ENCODE data around the gene COL23A1.

GRCh38 chr5:178421128-178421527, 169.1 kb downstream of the COL23A1 start:
- TF ChIP-seq POLR2A (IDR thresholded peaks at IDR 0.05): no peak
- TF ChIP-seq, protein P1, sequence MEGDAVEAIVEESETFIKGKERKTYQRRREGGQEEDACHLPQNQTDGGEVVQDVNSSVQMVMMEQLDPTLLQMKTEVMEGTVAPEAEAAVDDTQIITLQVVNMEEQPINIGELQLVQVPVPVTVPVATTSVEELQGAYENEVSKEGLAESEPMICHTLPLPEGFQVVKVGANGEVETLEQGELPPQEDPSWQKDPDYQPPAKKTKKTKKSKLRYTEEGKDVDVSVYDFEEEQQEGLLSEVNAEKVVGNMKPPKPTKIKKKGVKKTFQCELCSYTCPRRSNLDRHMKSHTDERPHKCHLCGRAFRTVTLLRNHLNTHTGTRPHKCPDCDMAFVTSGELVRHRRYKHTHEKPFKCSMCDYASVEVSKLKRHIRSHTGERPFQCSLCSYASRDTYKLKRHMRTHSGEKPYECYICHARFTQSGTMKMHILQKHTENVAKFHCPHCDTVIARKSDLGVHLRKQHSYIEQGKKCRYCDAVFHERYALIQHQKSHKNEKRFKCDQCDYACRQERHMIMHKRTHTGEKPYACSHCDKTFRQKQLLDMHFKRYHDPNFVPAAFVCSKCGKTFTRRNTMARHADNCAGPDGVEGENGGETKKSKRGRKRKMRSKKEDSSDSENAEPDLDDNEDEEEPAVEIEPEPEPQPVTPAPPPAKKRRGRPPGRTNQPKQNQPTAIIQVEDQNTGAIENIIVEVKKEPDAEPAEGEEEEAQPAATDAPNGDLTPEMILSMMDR (IDR thresholded peaks at IDR 0.05): no peak
- TF ChIP-seq EP300 (IDR thresholded peaks at IDR 0.05): no peak

Data from tibial nerve (tissue), 4 donors.